H1 (cell line): Measurements from ENCODE around the gene TPPP3. TPM values are rescaled to one million over a fixed set of nuclear protein-coding genes. Genes with fewer than 3 reads are reported as not detected.

ENCODE experiments used
- CTCF ChIA-PET: fragments of 300-600 bp; sonication (Branson Sonifier 250); formaldehyde crosslinking; loops from one replicate; lab custom pipeline; 2021; ENCODE audit not compliant: partially characterized antibody; lab: Charles Lee
- POLR2A ChIA-PET: fragments of 300-600 bp; sonication (Branson Sonifier 250); formaldehyde crosslinking; loops from one replicate; lab custom pipeline; 2021; ENCODE audit warnings: inconsistent platforms; ENCODE audit not compliant: partially characterized antibody; lab: Charles Lee
- DNase-seq, 2 experiments: peaks; one replicate each; pipeline versions ENCODE4 v3.0.0 to v3.0.0-alpha.2; 2010 to 2022; ENCODE audit warnings: low spot score in 2 of 2, low read depth in 1 of 2, mixed read lengths in 1 of 2
- FAIRE-seq: peaks from 2 replicates; lab custom pipeline; 2011; peaks lifted over from hg19 to GRCh38; lab: Jason Lieb, UNC
- H2AFZ ChIP-seq: 2 replicates; pipeline ENCODE4 v1.8.1; 2012; ENCODE audit warnings: low read length, inconsistent platforms
- H2AK5ac ChIP-seq: 2 replicates; pipeline ENCODE4 v1.6.1; 2013; ENCODE audit warnings: low read depth, low read length
- H2BK120ac ChIP-seq: replicated peaks from 2 replicates; pipeline ENCODE3; 2013; ENCODE audit warnings: low read depth, low read length, inconsistent platforms
- H2BK12ac ChIP-seq: 2 replicates; pipeline ENCODE4 v1.6.1; 2013; ENCODE audit warnings: low read depth, low read length
- H2BK15ac ChIP-seq: 2 replicates; pipeline ENCODE4 v1.6.1; 2013; ENCODE audit warnings: low read length
- H2BK20ac ChIP-seq: 2 replicates; pipeline ENCODE4 v1.6.1; 2013; ENCODE audit warnings: low read length
- H2BK5ac ChIP-seq: 2 replicates; pipeline ENCODE4 v1.6.1; 2013; ENCODE audit warnings: low read depth, low read length
- H3K14ac ChIP-seq: 2 replicates; pipeline ENCODE4 v1.6.1; 2013; ENCODE audit warnings: inconsistent platforms; ENCODE audit not compliant: insufficient read length
- H3K18ac ChIP-seq: 2 replicates; pipeline ENCODE4 v1.6.1; 2013; ENCODE audit warnings: low read length; ENCODE audit errors: extremely low read depth
- H3K23ac ChIP-seq: 2 replicates; pipeline ENCODE4 v1.6.1; 2013; ENCODE audit warnings: inconsistent platforms; ENCODE audit not compliant: insufficient read length
- H3K23me2 ChIP-seq: 2 replicates; pipeline ENCODE4 v1.6.1; 2013; ENCODE audit warnings: low read depth, low read length
- H3K27ac ChIP-seq: 2 replicates; pipeline ENCODE4 v1.6.1; 2011; ENCODE audit warnings: low read depth, low read length, inconsistent platforms
- H3K27me3 ChIP-seq, 4 experiments: replicated peaks in 1 of 4; 1 replicate in 1 of 4; 2 replicates in 3 of 4; pipeline versions ENCODE4 v1.6.1 to v1.8.1; 2011 to 2013; ENCODE audit warnings: low read length in 3 of 4, mild to moderate bottlenecking in 3 of 4, inconsistent platforms in 2 of 4, mixed read lengths in 2 of 4, moderate library complexity in 1 of 4; ENCODE audit not compliant: control insufficient read depth in 3 of 4, insufficient read depth in 3 of 4; ENCODE audit errors: extremely low read depth in 1 of 4
- H3K36me3 ChIP-seq, 4 experiments: 2 replicates each; pipeline versions ENCODE4 v1.6.1 to v1.8.1; 2011 to 2013; ENCODE audit warnings: mild to moderate bottlenecking in 4 of 4, low read length in 3 of 4, moderate library complexity in 2 of 4, control low read depth in 1 of 4, inconsistent platforms in 1 of 4; ENCODE audit not compliant: insufficient read depth in 4 of 4, control insufficient read depth in 2 of 4
- H3K4ac ChIP-seq: replicated peaks from 2 replicates; pipeline ENCODE3; 2013; ENCODE audit warnings: low read length, low read depth, mixed read lengths, inconsistent platforms; ENCODE audit not compliant: insufficient read length
- H3K4me1 ChIP-seq, 4 experiments: replicated peaks in 1 of 4; 1 replicate in 1 of 4; 2 replicates in 3 of 4; pipeline versions ENCODE4 v1.6.1 to v1.8.1; 2011 to 2013; ENCODE audit warnings: low read length in 3 of 4, inconsistent platforms in 2 of 4, mixed read lengths in 1 of 4; ENCODE audit not compliant: insufficient read depth in 4 of 4, control insufficient read depth in 3 of 4
- H3K4me2 ChIP-seq, 2 experiments: 2 replicates each; pipeline versions ENCODE4 v1.6.1 to v1.8.1; 2011 to 2013; ENCODE audit warnings: low read depth in 2 of 2, low read length in 2 of 2, control low read depth in 1 of 2, inconsistent platforms in 1 of 2, mild to moderate bottlenecking in 1 of 2; ENCODE audit not compliant: insufficient read depth in 1 of 2
- H3K4me3 ChIP-seq, 4 experiments: fragments of 200-600, 300-600 bp in 1 of 4; sonication (generic), shearing (Covaris generic), sonication (Bioruptor Twin) in 1 of 4; 2 replicates each; pipeline versions ENCODE4 v1.5.1 to v1.8.1; 2011 to 2016; ENCODE audit warnings: low read length in 4 of 4, low read depth in 3 of 4, control low read depth in 2 of 4, inconsistent platforms in 2 of 4, mild to moderate bottlenecking in 2 of 4, mixed read lengths in 1 of 4, moderate library complexity in 1 of 4; ENCODE audit not compliant: insufficient read depth in 2 of 4; ENCODE audit errors: extremely low read depth in 1 of 4
- H3K56ac ChIP-seq: replicated peaks from 2 replicates; pipeline ENCODE3; 2013; ENCODE audit warnings: low read depth, mild to moderate bottlenecking, mixed read lengths, low read length, inconsistent platforms; ENCODE audit not compliant: insufficient read length
- H3K79me1 ChIP-seq: 2 replicates; pipeline ENCODE4 v1.6.1; 2013; ENCODE audit warnings: low read depth, low read length, control low read depth
- H3K79me2 ChIP-seq, 2 experiments: 2 replicates each; pipeline versions ENCODE4 v1.6.1 to v1.8.1; 2012 to 2013; ENCODE audit warnings: low read length in 2 of 2, mild to moderate bottlenecking in 2 of 2, inconsistent platforms in 1 of 2; ENCODE audit not compliant: insufficient read depth in 2 of 2, control insufficient read depth in 1 of 2
- H3K9ac ChIP-seq, 4 experiments: replicated peaks in 1 of 4; 1 replicate in 1 of 4; 2 replicates in 3 of 4; pipeline versions ENCODE4 v1.6.1 to v1.8.1; 2011 to 2013; ENCODE audit warnings: low read depth in 3 of 4, low read length in 3 of 4, control low read depth in 2 of 4, mild to moderate bottlenecking in 2 of 4, moderate library complexity in 2 of 4, inconsistent platforms in 1 of 4; ENCODE audit errors: extremely low read depth in 1 of 4
- H3K9me3 ChIP-seq, 2 experiments: 2 replicates each; pipeline versions ENCODE4 v1.6.1 to v1.8.1; 2012 to 2013; ENCODE audit warnings: mild to moderate bottlenecking in 2 of 2, moderate library complexity in 2 of 2, control low read depth in 1 of 2, inconsistent platforms in 1 of 2, low read depth in 1 of 2, low read length in 1 of 2, mixed read lengths in 1 of 2; ENCODE audit not compliant: insufficient read depth in 2 of 2
- H4K20me1 ChIP-seq, 2 experiments: replicated peaks in 1 of 2; 2 replicates each; pipeline versions ENCODE3 to v1.8.1; 2011 to 2013; ENCODE audit warnings: inconsistent platforms in 2 of 2, low read length in 2 of 2, mild to moderate bottlenecking in 1 of 2; ENCODE audit not compliant: insufficient read depth in 2 of 2, control insufficient read depth in 1 of 2
- H4K5ac ChIP-seq: 2 replicates; pipeline ENCODE4 v1.6.1; 2013; ENCODE audit warnings: low read length, low read depth, mixed read lengths, inconsistent platforms; ENCODE audit not compliant: insufficient read length
- H4K8ac ChIP-seq: 2 replicates; pipeline ENCODE4 v1.8.0; 2013; ENCODE audit warnings: mild to moderate bottlenecking, moderate library complexity, low read length, inconsistent platforms; ENCODE audit not compliant: insufficient read depth; ENCODE audit errors: extremely low read depth
- H4K91ac ChIP-seq: replicated peaks from 2 replicates; pipeline ENCODE3; 2013; ENCODE audit warnings: low read length, mixed read lengths, inconsistent platforms; ENCODE audit not compliant: insufficient read length
- ASH2L ChIP-seq: fragments of 200-600, 300-600 bp; sonication (generic); IDR thresholded peaks from one replicate; pipeline ENCODE4 v1.7.1; 2017; ENCODE audit warnings: low read length
- BRCA1 ChIP-seq: IDR thresholded peaks from 2 replicates; pipeline ENCODE4 v1.6.1; 2012; ENCODE audit warnings: low read depth, low read length, improper control_type of control experiment
- CTCF ChIP-seq, 3 experiments: IDR thresholded peaks; 1 replicate in 2 of 3; 2 replicates in 1 of 3; pipeline versions ENCODE4 v1.5.1 to v1.6.1; 2011; ENCODE audit warnings: low read length in 3 of 3, mild to moderate bottlenecking in 3 of 3, inconsistent platforms in 2 of 3, low read depth in 1 of 3, moderate library complexity in 1 of 3; ENCODE audit not compliant: insufficient read depth in 1 of 3; ENCODE audit errors: control extremely low read depth in 1 of 3
- RBBP5 ChIP-seq: IDR thresholded peaks from 2 replicates; pipeline ENCODE4 v1.7.1; 2012; ENCODE audit warnings: low read depth, mild to moderate bottlenecking, inconsistent platforms, low read length, moderate library complexity, borderline replicate concordance
- SAP30 ChIP-seq: fragments of 300-600 bp; sonication (generic); IDR thresholded peaks from 2 replicates; pipeline ENCODE4 v1.7.1; 2012; ENCODE audit warnings: low read length, moderate library complexity, mild to moderate bottlenecking, inconsistent platforms; ENCODE audit not compliant: insufficient read depth, insufficient replicate concordance
- SP1 ChIP-seq: IDR thresholded peaks from 2 replicates; pipeline ENCODE4 v1.6.1; 2011; ENCODE audit warnings: low read depth, low read length
- USF2 ChIP-seq: IDR thresholded peaks from 2 replicates; pipeline ENCODE4 v1.6.1; 2011; ENCODE audit warnings: low read length, improper control_type of control experiment
- WGBS, 2 experiments: shearing (Covaris generic) in 1 of 2; methylation state at CpG; one replicate each; pipeline versions ENCODE4 v1.1.6 to v1.1.7; 2013 to 2015; ENCODE audit warnings: low lambda C conversion rate in 2 of 2, mixed read lengths in 2 of 2, inconsistent platforms in 1 of 2, low coverage in 1 of 2, missing lambda C conversion rate in 1 of 2; ENCODE audit not compliant: insufficient replicate concordance in 2 of 2, insufficient coverage in 1 of 2, insufficient read length in 1 of 2; ENCODE audit errors: extremely low coverage in 1 of 2, missing lambda C conversion rate in 1 of 2; 5-methylcytosine and 5-hydroxymethylcytosine counted together
- polyA plus RNA-seq, 7 experiments: library from polyadenylated mRNA; depleted of rRNA in 3 of 7; stranded (reverse) in 5 of 7; unstranded in 2 of 7; fragments of >200 nt in 5 of 7; fragments of 200-250 nt in 2 of 7; gene quantifications; 1 replicate in 5 of 7; 2 replicates in 1 of 7; 4 replicates in 1 of 7; pipeline versions ENCODE4 v1.2.1 to v1.2.3, GENCODE V29; 2011 to 2013; ENCODE audit warnings: missing spikeins in 2 of 7, mixed read lengths in 2 of 7
- total RNA-seq: library from RNA; stranded (reverse); fragmentation: NEBNext Ultra II Directional; extraction: Animal tissue kit (Norgen Biotek cat#: 25700); gene quantifications from 2 replicates; pipeline ENCODE4 v1.2.1, GENCODE V29; 2021

TPPP3 gene
- total and polyA plus RNA-seq, 2 of the 8 experiments (the other 6 are each of a cell fraction or from before 2014, with no cell fraction given) = 0.77 to 1.0 TPM

GRCh38 chr16:67404740-67405226 lies 11.5 kb upstream of the TPPP3 start:
- DNase-seq (no peak), FAIRE-seq (peak; percentile 71)
- peaks cover 0 to 21% (median 10%) of the 10 kb centered on the region in 4 experiments; a peak in 5 of 7 replicates for H3K4me1 ChIP-seq
- H3K23me2 ChIP-seq = peaks cover 2% of the 10 kb centered on the region; the same call in 1 of the 2 replicates
- H4K91ac ChIP-seq = no peak overlapping the region
- H2BK12ac ChIP-seq = no peak overlapping the region
- H3K56ac ChIP-seq = no peak overlapping the region
- H2AFZ ChIP-seq = no peak overlapping the region
- WGBS, 2 experiments = 88% methylated on average over 4 of the region's 5 CpGs; no CpG with 5 or more reads in 1 of the 2 experiments
- H3K14ac ChIP-seq = no peak overlapping the region
- H2BK20ac ChIP-seq = no peak overlapping the region
- no peaks in the 10 kb centered on the region; a peak in 1 of 7 replicates for H3K27me3 ChIP-seq
- no peak overlapping the region for H3K4me2 ChIP-seq
- H2BK120ac ChIP-seq = no peak overlapping the region
- H3K27ac ChIP-seq = no peak overlapping the region
- no peak for TF ChIP-seq SAP30
- 0 out of 2 replicates have a peak, but pooled peaks have one; percentile 27 for TF ChIP-seq SP1
- no peak for TF ChIP-seq BRCA1
- TF ChIP-seq RBBP5 = no peak
- no peak for TF ChIP-seq CTCF (IDR thresholded peaks at IDR 0.05; ENCODE audit: control extremely low read depth in 1 of 3, insufficient read depth in 1 of 3, low read depth in 1 of 3, low read length in 3 of 3)
- peak; percentile 42 for TF ChIP-seq ASH2L
- no peak for TF ChIP-seq USF2
- TF ChIP-seq, all 59 proteins: peak for 2
- Histone ChIP-seq H3K4ac (no peak overlapping the region), H2AK5ac (peak overlapping the region; percentile 26; the same call in 1 of the 2 replicates), H3K79me2 (no peaks in the 10 kb centered on the region), H3K18ac (no peak overlapping the region), H3K9ac (no peak overlapping the region), H2BK5ac (no peak overlapping the region), H3K23ac (no peak overlapping the region), H3K36me3 (no peaks in the 10 kb centered on the region), H3K9me3 (no peaks in the 10 kb centered on the region), H4K20me1 (no peaks in the 10 kb centered on the region), H4K8ac (no peak overlapping the region), H2BK15ac (no peak overlapping the region), H3K79me1 (no peaks in the 10 kb centered on the region), H3K4me3 (no peak overlapping the region), H4K5ac (no peak overlapping the region)
- ChIA-PET POLR2A (no interaction called here), CTCF (interaction anchor here (0.6 to 32.4 kb wide), 9 partner anchors 5 to 193 kb away, joined by 3 to 476 read pairs (median 5); partner anchors contain the start of genes TPPP3 and ZDHHC1)
